ENCODE results near the gene LY6G6D.

GRCh38 chr6:31690231-31691077 is 24.7 kb upstream of the LY6G6D start:
- TF ChIP-seq CTCF (conservative IDR thresholded peaks at IDR 0.05; ENCODE audit: low read depth, low read length): no peak
- TF ChIP-seq EZH2 (IDR thresholded peaks at IDR 0.05; ENCODE audit: low read length, unreplicated experiment): no peak
- no peak for TF ChIP-seq EZH2phosphoT487 (IDR thresholded peaks at IDR 0.05; ENCODE audit: borderline replicate concordance, low read length)

Measured in PC-3 (cell line).